ENCODE measurements around the gene GRPEL1.

Gene GRPEL1

GRCh38 chr4:7070729-7071511 is 3.1 kb upstream of the GRPEL1 start:
- TF ChIP-seq, protein P1, sequence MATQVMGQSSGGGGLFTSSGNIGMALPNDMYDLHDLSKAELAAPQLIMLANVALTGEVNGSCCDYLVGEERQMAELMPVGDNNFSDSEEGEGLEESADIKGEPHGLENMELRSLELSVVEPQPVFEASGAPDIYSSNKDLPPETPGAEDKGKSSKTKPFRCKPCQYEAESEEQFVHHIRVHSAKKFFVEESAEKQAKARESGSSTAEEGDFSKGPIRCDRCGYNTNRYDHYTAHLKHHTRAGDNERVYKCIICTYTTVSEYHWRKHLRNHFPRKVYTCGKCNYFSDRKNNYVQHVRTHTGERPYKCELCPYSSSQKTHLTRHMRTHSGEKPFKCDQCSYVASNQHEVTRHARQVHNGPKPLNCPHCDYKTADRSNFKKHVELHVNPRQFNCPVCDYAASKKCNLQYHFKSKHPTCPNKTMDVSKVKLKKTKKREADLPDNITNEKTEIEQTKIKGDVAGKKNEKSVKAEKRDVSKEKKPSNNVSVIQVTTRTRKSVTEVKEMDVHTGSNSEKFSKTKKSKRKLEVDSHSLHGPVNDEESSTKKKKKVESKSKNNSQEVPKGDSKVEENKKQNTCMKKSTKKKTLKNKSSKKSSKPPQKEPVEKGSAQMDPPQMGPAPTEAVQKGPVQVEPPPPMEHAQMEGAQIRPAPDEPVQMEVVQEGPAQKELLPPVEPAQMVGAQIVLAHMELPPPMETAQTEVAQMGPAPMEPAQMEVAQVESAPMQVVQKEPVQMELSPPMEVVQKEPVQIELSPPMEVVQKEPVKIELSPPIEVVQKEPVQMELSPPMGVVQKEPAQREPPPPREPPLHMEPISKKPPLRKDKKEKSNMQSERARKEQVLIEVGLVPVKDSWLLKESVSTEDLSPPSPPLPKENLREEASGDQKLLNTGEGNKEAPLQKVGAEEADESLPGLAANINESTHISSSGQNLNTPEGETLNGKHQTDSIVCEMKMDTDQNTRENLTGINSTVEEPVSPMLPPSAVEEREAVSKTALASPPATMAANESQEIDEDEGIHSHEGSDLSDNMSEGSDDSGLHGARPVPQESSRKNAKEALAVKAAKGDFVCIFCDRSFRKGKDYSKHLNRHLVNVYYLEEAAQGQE (IDR thresholded peaks at IDR 0.05; ENCODE audit: low read depth), result no peak
- peak; percentile 92 for TF ChIP-seq RAD21 (IDR thresholded peaks at IDR 0.05; ENCODE audit: low read depth)

DNA sequence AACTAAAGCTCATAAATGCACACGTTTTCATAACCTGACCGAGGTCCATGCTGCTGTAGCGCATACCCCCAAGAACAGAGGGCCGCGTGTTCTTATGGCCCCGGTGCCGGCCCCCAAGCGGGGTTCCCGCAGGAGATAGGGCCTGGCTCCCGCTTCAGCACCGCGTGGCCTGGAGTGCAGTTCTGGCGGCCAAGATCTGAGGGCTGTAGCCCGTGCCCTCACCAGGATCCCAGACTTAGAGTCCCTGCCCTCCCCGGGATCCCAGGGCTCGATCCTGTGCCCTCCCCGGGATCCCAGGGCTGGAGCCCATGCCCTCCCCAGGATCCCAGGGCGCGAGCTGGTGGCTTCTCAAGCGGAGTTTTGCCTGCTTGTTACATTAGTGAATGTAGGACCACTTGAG is 1.0 kb upstream of the GRPEL1 start:
- TF ChIP-seq CREB1 (IDR thresholded peaks at IDR 0.05; ENCODE audit: low read depth), result no peak

DNA sequence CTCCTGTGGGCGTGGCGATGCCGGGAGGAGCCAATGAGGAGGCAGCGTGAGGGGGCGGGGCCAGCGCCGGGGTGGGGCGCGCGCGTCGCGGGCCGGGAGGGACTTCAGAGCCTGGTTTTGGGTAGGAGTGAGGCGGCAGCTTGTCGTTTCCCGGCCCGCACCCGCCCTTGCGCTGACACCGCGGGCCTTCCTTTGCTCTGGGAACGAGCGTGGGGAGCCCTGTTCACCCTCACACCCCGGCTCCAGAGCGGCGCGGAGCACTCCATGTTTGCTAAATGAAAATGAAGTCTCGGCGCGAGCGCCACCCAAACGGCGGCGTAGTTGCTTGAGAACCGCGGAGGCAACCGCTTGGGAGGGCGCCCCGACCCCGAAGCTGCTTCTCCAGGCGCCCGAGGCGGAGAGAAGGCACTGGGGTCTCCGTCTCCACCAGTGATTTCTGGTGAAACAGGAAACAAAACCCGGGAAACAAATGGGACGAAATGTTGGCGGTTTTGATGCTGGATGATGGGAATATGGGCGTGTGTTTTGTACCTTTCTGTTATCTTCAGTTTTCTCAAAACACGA is 497 bp upstream of the GRPEL1 start:
- peak; percentile 70 for TF ChIP-seq TAF1 (IDR thresholded peaks at IDR 0.05; ENCODE audit: low read depth)
- TF ChIP-seq, protein P1 (IDR thresholded peaks at IDR 0.05; ENCODE audit: low read depth), result no peak

DNA sequence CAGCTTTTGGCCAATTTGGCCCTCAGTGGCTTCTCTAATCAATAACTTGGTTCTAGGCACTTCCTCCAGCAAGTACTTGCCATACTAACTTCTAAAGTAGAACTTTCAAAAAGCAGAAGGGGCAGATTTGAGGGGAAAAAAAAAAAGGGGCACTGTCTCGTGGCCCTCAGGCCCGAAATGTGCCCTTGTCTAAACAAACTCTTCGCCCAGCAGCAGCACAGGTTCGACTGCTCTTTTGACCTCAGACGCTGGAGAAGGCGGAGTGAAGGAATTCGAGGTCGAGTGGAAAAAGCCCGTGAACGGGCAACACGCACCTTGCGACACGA is 775 bp downstream of the GRPEL1 start:
- TF ChIP-seq TEAD4 (IDR thresholded peaks at IDR 0.05) (no peak), FOXM1 (IDR thresholded peaks at IDR 0.05; ENCODE audit: borderline replicate concordance, low read depth) (no peak), TCF12 (IDR thresholded peaks at IDR 0.05; ENCODE audit: low read depth) (no peak)
- TF ChIP-seq, protein P2, sequence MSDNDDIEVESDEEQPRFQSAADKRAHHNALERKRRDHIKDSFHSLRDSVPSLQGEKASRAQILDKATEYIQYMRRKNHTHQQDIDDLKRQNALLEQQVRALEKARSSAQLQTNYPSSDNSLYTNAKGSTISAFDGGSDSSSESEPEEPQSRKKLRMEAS (IDR thresholded peaks at IDR 0.05), result no peak

DNA sequence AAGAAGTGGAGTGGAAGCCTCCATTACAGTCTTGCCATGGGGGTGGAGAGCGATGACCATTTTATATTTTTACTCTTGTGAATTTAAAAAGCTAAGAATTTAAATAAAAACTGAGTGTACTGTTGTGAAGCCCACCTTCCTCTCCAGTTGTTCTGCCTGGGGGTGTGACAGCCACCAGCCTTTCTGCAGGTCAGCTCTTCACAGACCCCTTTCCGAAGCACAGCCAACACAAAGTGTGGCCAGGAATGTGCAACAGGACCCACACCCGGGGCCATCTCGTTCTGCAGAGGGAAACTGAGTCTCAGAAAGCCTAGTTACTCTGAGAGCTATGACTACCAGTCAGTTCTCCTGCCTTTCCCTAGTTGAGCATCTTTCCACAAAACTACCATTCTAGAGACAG is 1.4 kb downstream of the GRPEL1 start:
- TF ChIP-seq CREB1 (IDR thresholded peaks at IDR 0.05; ENCODE audit: low read depth), result no peak
- TF ChIP-seq RAD21 (IDR thresholded peaks at IDR 0.05; ENCODE audit: low read depth), result no peak
- TF ChIP-seq EP300 (IDR thresholded peaks at IDR 0.05; ENCODE audit: borderline replicate concordance), result no peak
- no peak for TF ChIP-seq FOXM1 (IDR thresholded peaks at IDR 0.05; ENCODE audit: borderline replicate concordance, low read depth)
- TF ChIP-seq YY1 (IDR thresholded peaks at IDR 0.05; ENCODE audit: low read depth), result no peak
- TF ChIP-seq CEBPB (IDR thresholded peaks at IDR 0.05), result no peak
- no peak for TF ChIP-seq ZBTB7A (IDR thresholded peaks at IDR 0.05; ENCODE audit: low read depth)
- no peak for TF ChIP-seq EGR1 (IDR thresholded peaks at IDR 0.05)
- TF ChIP-seq, protein P1 (IDR thresholded peaks at IDR 0.05; ENCODE audit: low read depth), result no peak
- no peak for TF ChIP-seq NFIC (IDR thresholded peaks at IDR 0.05)
- TF ChIP-seq, protein P2 (IDR thresholded peaks at IDR 0.05), result no peak
- no peak for TF ChIP-seq TCF12 (IDR thresholded peaks at IDR 0.05; ENCODE audit: low read depth)
- TF ChIP-seq TAF1 (IDR thresholded peaks at IDR 0.05; ENCODE audit: low read depth), result no peak

GRCh38 chr4:7066006-7066405 is 1.9 kb downstream of the GRPEL1 start:
- TF ChIP-seq, protein P3, sequence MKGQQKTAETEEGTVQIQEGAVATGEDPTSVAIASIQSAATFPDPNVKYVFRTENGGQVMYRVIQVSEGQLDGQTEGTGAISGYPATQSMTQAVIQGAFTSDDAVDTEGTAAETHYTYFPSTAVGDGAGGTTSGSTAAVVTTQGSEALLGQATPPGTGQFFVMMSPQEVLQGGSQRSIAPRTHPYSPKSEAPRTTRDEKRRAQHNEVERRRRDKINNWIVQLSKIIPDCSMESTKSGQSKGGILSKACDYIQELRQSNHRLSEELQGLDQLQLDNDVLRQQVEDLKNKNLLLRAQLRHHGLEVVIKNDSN (IDR thresholded peaks at IDR 0.05), result no peak
- no peak for TF ChIP-seq TCF12 (IDR thresholded peaks at IDR 0.05; ENCODE audit: low read depth)

Measured in Ishikawa (cell line).